Erythroblast (primary cell): ENCODE results near the gene MLXIPL.
"Not testable (repeated sequence)": the region's sequence is repeated elsewhere in the genome, so short reads cannot be mapped to it uniquely, and the experiment has no call there.

ENCODE experiments used
- DNase-seq, 2 experiments: peaks; one replicate each; lab custom pipeline; 2025; lab: John Stamatoyannopoulos, UW
- GATA1 ChIP-seq: IDR thresholded peaks from 2 replicates; pipeline ENCODE4 v1.6.1; 2011; ENCODE audit warnings: low read depth, mild to moderate bottlenecking, control low read depth, low read length, moderate library complexity
- POLR2A ChIP-seq: IDR thresholded peaks from 2 replicates; pipeline ENCODE4 v1.6.1; 2011; ENCODE audit warnings: mild to moderate bottlenecking, low read length

The MLXIPL gene

DNA sequence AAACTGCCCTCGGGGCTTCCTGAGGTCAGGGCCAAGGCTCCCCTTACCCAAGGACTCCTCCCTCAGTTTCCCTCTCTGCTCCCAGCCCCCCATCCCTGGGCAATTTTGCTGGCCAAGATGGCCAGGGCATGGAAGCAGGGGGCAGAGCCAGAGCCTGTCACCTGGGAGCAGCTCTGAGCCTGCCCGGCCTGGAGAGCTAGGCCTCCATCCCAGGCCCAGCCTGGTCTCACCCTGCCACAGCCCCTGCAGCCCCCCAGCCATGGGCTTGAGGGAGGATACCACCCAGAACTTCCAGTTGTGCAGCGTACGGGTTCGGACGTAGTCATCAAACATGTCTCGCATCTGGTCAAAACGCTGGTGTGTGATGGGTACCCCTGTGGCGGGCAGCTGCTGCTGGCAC is 29.0 kb downstream of the MLXIPL start:
- no peak for TF ChIP-seq GATA1
- TF ChIP-seq POLR2A = no peak
- no peak for DNase-seq

DNA sequence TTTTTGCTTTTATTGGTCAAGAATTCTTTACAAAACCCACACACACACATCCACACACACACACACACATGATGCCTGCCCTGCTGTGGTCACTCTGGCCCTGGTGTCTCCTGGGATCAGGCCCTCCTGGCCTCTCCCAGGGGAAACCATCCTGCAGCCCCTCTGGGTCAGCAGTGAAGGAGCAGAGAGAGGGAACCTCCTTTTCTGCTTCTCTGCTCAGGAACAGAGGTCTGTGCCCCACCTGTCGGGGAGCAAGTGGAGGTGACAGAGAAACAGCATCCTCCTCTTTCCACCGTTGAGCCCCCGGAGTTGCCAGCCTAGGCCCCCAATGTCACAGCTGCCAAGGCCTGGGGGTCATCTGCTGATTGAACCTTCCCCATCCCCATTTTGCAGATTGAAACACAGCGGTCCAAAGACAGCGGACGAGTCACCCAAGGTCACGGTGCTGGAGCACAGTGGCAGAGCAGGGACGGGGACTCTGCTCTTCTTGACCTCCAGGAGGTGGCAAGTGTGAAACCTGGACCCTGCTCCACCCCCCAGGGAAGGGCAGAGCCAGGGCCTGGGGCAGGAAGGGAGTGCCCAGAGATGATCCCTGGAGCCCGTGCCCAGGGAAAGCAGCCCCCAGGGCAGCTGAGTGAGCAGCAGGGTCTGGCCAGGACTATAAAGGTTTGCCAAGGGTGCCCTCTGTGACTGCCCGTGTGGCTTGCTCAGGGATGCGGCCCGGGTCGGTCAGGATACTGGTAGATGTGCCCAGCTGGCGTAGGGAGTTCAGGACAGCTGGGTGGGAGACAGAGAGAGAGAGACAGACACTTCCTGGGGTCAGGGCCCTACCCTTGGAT is 30.9 kb downstream of the MLXIPL start:
- no peak for TF ChIP-seq GATA1
- DNase-seq = no peak

GRCh38 chr7:73586911-73587310 is 37.4 kb downstream of the MLXIPL start:
- no peak for DNase-seq
- TF ChIP-seq GATA1 (no peak), POLR2A (no peak)

DNA sequence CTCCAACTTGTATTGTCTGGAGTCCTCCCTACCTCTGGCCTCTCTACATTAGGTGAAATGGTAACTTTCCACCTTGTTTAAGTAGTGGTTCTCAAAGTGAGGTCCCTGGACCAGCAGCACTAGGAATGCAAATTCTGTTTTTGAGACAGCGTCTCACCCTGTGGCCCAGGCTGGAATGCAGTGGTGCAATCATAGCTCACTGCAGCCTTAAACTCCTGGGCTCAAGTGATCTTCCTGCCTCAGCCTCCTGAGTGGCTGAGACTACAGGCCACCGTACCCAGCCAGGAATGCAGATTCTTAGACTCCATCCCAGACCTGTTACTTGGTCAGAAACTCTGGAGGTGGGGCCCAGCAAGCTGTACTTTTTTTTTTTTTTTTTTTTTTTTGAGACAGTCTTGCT is 39.1 kb downstream of the MLXIPL start:
- DNase-seq = no peak
- no peak for TF ChIP-seq POLR2A
- TF ChIP-seq GATA1 = no peak

DNA sequence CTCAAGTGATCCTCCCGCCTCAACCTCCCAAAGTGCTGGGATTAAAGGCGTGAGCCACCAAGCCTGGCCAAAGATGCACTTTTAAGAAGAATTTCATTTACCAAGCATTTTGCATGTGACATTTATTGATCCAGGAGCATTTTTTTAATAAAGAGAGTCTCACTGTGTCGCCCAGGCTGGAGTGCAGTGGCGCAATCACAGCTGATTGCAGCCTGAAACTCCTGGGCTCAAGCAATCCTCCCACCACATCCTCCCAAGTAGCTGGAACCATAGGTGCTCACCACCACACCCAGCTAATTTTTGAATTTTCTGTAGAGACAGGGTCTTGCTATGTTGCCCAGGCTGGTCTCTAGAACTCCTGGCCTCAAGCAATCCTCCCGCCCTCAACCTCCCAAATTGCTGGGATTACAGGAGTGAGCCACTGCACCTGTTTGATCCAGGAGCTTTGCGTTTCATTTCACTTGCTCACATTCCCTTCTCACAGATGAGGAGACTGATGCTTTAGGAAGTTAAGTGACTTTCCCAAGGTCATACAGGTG is 41.6 kb downstream of the MLXIPL start:
- TF ChIP-seq GATA1 (no peak), POLR2A (no peak)
- no peak for DNase-seq

GRCh38 chr7:73581006-73581405 is 43.3 kb downstream of the MLXIPL start:
- not testable (repeated sequence) for DNase-seq

GRCh38 chr7:73578342-73579128 is 45.8 kb downstream of the MLXIPL start, which contains the start of gene TBL2:
Gene TBL2 (minus strand): TSS chr7:73578579. CDS start chr7:73578549, 30 bp downstream.
- peak; percentile 83 for TF ChIP-seq POLR2A
- TF ChIP-seq GATA1 = no peak
- DNase-seq = peak; percentile 99 to 100

DNA sequence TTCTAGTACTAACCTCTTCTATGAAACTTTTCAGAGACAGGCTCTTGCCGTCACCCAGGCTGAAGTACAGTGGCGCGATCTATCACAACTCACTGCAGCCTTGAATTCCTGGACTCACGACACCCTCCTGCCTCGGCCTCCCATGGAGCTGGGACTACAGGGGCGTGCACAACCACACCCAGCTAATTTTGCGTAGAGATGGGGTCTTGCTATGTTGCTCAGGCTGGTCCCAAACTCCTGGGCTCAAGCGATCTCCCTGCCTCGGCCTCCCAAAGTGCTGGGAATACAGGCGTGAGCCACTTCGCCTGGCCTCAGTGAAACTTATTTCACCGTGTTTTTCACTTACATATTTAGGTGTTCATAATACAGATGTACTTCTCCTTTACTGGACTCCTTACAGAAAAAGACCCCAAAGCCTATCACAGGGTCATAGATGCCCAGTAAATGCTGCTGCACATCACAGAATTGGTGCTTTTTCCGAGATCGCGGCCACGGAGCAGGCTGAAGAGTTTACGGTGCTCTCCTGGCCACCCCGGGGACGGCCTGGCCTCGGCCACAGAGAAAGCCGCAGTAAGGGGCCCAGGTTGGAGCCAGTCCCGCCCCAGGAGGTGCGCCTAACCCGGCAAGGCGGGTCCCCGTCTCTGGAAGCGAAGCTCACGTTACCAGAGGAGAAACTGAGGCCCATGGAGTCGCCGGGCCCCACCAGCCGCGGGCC is 46.5 kb downstream of the MLXIPL start:
- TF ChIP-seq POLR2A (no peak), GATA1 (no peak)
- peak; percentile 34 to 53 for DNase-seq

DNA sequence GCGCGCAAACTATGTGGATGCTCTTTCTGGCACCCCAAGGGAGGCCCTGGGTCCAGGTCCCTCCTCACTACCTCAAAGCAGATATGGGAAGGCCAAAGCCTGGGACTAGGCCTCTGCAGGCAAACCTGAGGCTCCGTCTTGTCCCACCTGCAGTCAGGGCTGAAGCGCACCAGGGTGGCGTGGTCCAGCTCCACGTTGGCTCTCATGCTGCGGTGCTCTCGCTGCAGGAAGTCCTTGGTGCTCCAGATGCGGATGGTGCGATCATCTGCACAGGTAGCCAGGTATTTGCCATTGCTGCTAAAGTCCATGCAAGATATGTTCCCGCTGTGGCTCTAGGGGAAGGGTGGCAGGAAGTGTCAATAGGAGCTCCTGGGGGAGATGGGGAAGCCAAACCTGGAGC is 50.5 kb downstream of the MLXIPL start:
- TF ChIP-seq GATA1 (no peak), POLR2A (no peak)
- no peak for DNase-seq

- TF ChIP-seq GATA1 (no peak), POLR2A (no peak)
- no peak for DNase-seq
Measured at GRCh38 chr7:73573276-73573675, 51.0 kb downstream of the MLXIPL start.

- DNase-seq = no peak
- no peak for TF ChIP-seq POLR2A
- TF ChIP-seq GATA1 = no peak
Measured at GRCh38 chr7:73572767-73573186, 51.5 kb downstream of the MLXIPL start.

GRCh38 chr7:73570977-73571376 is 53.3 kb downstream of the MLXIPL start:
- no peak for DNase-seq
- TF ChIP-seq GATA1 (no peak), POLR2A (no peak)

GRCh38 chr7:73570521-73570920 is 53.8 kb downstream of the MLXIPL start:
- DNase-seq = no peak

GRCh38 chr7:73569042-73569608 is 55.2 kb downstream of the MLXIPL start:
- no peak for TF ChIP-seq GATA1
- TF ChIP-seq POLR2A = peak; percentile 13
- DNase-seq = no peak

More at GRCh38 chr7:73570521-73570920, 53.8 kb downstream of the MLXIPL start:
- TF ChIP-seq POLR2A (no peak), GATA1 (no peak)
